H1 (cell line): Measurements from ENCODE around the gene BBIP1. TPM values are rescaled to one million over a fixed set of nuclear protein-coding genes. Genes with fewer than 3 reads are reported as not detected.

Source experiments
- polyA plus RNA-seq, 7 experiments: library from polyadenylated mRNA; depleted of rRNA in 3 of 7; stranded (reverse) in 5 of 7; unstranded in 2 of 7; fragments of >200 nt in 5 of 7; fragments of 200-250 nt in 2 of 7; gene quantifications; 1 replicate in 5 of 7; 2 replicates in 1 of 7; 4 replicates in 1 of 7; pipeline versions ENCODE4 v1.2.1 to v1.2.3, GENCODE V29; 2011 to 2013; ENCODE audit warnings: missing spikeins in 2 of 7, mixed read lengths in 2 of 7
- total RNA-seq: library from RNA; stranded (reverse); fragmentation: NEBNext Ultra II Directional; extraction: Animal tissue kit (Norgen Biotek cat#: 25700); gene quantifications from 2 replicates; pipeline ENCODE4 v1.2.1, GENCODE V29; 2021
- TF ChIP-seq, protein P1 (sequence below): fragments of 300-600 bp; sonication (generic); IDR thresholded peaks from 2 replicates; pipeline ENCODE4 v1.7.1; 2012; ENCODE audit warnings: low read length, moderate library complexity, mild to moderate bottlenecking, inconsistent platforms; ENCODE audit not compliant: insufficient replicate concordance

The BBIP1 gene
- total and polyA plus RNA-seq, 2 of the 8 experiments (the other 6 are each of a cell fraction or from before 2014, with no cell fraction given), result 8.8 to 19.6 TPM

DNA sequence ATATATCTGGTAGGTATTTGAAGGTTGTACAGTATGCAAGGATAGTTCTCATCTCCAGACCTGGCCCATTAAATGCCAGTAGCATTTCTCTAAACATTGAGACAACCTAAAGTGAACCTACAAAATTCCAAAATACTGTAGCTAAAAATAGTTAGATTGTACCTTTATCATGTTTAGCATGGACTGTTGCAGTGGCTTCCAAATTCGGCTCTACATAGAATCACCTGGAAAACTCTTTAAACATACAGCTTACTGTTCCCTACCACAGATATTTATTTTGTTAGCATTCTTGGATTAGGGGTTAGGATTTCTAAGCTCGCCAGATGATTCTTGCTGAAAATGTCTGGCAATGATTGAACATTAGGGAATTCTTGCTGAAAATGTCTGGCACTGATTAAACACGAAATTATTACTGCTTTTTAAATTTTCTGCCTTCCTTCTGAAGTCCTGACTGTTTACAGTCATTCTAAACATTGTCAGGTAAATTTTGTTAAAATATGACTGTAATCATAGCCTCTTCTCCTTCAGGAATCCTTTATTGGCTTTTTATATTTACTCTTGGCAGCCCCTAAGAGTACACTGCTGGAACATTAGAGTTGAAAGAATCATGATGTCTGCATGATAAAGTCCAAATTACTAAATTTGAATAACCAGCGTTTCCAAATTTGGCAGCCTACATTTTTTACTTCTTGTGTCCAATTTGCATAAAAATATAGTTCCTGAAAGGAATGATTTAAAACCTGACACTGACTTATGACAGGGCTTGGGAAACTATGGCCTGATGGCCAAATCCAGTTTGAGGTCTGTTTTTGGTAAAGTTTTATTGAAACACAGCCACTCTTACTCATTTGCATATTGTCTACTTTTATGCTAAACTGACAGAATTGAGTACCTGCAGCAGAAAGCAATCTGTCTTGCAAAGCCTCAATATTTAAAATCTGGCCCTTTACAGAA, 40.7 kb upstream of the BBIP1 start (continued):
- TF ChIP-seq, protein P1, sequence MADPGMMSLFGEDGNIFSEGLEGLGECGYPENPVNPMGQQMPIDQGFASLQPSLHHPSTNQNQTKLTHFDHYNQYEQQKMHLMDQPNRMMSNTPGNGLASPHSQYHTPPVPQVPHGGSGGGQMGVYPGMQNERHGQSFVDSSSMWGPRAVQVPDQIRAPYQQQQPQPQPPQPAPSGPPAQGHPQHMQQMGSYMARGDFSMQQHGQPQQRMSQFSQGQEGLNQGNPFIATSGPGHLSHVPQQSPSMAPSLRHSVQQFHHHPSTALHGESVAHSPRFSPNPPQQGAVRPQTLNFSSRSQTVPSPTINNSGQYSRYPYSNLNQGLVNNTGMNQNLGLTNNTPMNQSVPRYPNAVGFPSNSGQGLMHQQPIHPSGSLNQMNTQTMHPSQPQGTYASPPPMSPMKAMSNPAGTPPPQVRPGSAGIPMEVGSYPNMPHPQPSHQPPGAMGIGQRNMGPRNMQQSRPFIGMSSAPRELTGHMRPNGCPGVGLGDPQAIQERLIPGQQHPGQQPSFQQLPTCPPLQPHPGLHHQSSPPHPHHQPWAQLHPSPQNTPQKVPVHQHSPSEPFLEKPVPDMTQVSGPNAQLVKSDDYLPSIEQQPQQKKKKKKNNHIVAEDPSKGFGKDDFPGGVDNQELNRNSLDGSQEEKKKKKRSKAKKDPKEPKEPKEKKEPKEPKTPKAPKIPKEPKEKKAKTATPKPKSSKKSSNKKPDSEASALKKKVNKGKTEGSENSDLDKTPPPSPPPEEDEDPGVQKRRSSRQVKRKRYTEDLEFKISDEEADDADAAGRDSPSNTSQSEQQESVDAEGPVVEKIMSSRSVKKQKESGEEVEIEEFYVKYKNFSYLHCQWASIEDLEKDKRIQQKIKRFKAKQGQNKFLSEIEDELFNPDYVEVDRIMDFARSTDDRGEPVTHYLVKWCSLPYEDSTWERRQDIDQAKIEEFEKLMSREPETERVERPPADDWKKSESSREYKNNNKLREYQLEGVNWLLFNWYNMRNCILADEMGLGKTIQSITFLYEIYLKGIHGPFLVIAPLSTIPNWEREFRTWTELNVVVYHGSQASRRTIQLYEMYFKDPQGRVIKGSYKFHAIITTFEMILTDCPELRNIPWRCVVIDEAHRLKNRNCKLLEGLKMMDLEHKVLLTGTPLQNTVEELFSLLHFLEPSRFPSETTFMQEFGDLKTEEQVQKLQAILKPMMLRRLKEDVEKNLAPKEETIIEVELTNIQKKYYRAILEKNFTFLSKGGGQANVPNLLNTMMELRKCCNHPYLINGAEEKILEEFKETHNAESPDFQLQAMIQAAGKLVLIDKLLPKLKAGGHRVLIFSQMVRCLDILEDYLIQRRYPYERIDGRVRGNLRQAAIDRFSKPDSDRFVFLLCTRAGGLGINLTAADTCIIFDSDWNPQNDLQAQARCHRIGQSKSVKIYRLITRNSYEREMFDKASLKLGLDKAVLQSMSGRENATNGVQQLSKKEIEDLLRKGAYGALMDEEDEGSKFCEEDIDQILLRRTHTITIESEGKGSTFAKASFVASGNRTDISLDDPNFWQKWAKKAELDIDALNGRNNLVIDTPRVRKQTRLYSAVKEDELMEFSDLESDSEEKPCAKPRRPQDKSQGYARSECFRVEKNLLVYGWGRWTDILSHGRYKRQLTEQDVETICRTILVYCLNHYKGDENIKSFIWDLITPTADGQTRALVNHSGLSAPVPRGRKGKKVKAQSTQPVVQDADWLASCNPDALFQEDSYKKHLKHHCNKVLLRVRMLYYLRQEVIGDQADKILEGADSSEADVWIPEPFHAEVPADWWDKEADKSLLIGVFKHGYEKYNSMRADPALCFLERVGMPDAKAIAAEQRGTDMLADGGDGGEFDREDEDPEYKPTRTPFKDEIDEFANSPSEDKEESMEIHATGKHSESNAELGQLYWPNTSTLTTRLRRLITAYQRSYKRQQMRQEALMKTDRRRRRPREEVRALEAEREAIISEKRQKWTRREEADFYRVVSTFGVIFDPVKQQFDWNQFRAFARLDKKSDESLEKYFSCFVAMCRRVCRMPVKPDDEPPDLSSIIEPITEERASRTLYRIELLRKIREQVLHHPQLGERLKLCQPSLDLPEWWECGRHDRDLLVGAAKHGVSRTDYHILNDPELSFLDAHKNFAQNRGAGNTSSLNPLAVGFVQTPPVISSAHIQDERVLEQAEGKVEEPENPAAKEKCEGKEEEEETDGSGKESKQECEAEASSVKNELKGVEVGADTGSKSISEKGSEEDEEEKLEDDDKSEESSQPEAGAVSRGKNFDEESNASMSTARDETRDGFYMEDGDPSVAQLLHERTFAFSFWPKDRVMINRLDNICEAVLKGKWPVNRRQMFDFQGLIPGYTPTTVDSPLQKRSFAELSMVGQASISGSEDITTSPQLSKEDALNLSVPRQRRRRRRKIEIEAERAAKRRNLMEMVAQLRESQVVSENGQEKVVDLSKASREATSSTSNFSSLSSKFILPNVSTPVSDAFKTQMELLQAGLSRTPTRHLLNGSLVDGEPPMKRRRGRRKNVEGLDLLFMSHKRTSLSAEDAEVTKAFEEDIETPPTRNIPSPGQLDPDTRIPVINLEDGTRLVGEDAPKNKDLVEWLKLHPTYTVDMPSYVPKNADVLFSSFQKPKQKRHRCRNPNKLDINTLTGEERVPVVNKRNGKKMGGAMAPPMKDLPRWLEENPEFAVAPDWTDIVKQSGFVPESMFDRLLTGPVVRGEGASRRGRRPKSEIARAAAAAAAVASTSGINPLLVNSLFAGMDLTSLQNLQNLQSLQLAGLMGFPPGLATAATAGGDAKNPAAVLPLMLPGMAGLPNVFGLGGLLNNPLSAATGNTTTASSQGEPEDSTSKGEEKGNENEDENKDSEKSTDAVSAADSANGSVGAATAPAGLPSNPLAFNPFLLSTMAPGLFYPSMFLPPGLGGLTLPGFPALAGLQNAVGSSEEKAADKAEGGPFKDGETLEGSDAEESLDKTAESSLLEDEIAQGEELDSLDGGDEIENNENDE, result no peak
- TF ChIP-seq, all 59 proteins: peak for 0
